Osteocyte (in vitro differentiated cells): ENCODE results near the gene CPZ. TPM values are rescaled to one million over a fixed set of nuclear protein-coding genes. Genes with fewer than 3 reads are reported as not detected.

ENCODE experiments used
- DNase-seq: peaks from one replicate; pipeline ENCODE4 v3.0.0; 2021; ENCODE audit warnings: mixed read lengths; ENCODE audit not compliant: unreplicated experiment; ENCODE audit errors: extremely low spot score
- H3K27ac Mint-ChIP-seq: one replicate; pipeline ENCODE4 v1.8.0; 2021; ENCODE audit warnings: mild to moderate bottlenecking, mixed read lengths; ENCODE audit not compliant: unreplicated experiment
- H3K27me3 Mint-ChIP-seq: one replicate; pipeline ENCODE4 v1.8.0; 2021; ENCODE audit warnings: mixed read lengths; ENCODE audit not compliant: unreplicated experiment
- H3K36me3 Mint-ChIP-seq: one replicate; pipeline ENCODE4 v1.8.0; 2021; ENCODE audit warnings: mixed read lengths; ENCODE audit not compliant: unreplicated experiment
- H3K4me1 Mint-ChIP-seq: one replicate; pipeline ENCODE4 v1.8.0; 2021; ENCODE audit warnings: mixed read lengths; ENCODE audit not compliant: unreplicated experiment
- H3K4me3 Mint-ChIP-seq: one replicate; pipeline ENCODE4 v1.8.0; 2021; ENCODE audit warnings: mild to moderate bottlenecking, moderate library complexity, mixed read lengths; ENCODE audit not compliant: unreplicated experiment
- H3K9me3 Mint-ChIP-seq: one replicate; pipeline ENCODE4 v1.8.0; 2021; ENCODE audit warnings: mixed read lengths; ENCODE audit not compliant: unreplicated experiment
- CTCF ChIP-seq: fragments of 200-600 bp; sonication (generic); IDR thresholded peaks from 2 replicates; pipeline ENCODE4 v1.5.0; 2021; ENCODE audit warnings: antibody characterized with exemption, mild to moderate bottlenecking, moderate library complexity
- total RNA-seq: library from RNA; stranded (reverse); gene quantifications from 2 replicates; pipeline ENCODE4 v1.2.1, GENCODE V29; 2021

CPZ gene
- total RNA-seq, 1 donor from 2014 or later, result 10.7 TPM

GRCh38 chr4:8610858-8611616 is 18.5 kb downstream of the CPZ start:
- DNase-seq, result no peak
- no peaks in the 10 kb centered on the region for H3K36me3 Mint-ChIP-seq
- no peak overlapping the region for H3K4me3 Mint-ChIP-seq
- peaks cover 7% of the 10 kb centered on the region for H3K27me3 Mint-ChIP-seq
- H3K9me3 Mint-ChIP-seq, result no peaks in the 10 kb centered on the region
- no peaks in the 10 kb centered on the region for H3K4me1 Mint-ChIP-seq
- TF ChIP-seq CTCF, result no peak
- no peak overlapping the region for H3K27ac Mint-ChIP-seq

GRCh38 chr4:8612646-8613045 is 20.1 kb downstream of the CPZ start:
- no peak overlapping the region for H3K4me3 Mint-ChIP-seq
- H3K4me1 Mint-ChIP-seq, result no peaks in the 10 kb centered on the region
- DNase-seq, result no peak
- H3K36me3 Mint-ChIP-seq, result no peaks in the 10 kb centered on the region
- H3K9me3 Mint-ChIP-seq, result no peaks in the 10 kb centered on the region
- no peak for TF ChIP-seq CTCF
- no peak overlapping the region for H3K27ac Mint-ChIP-seq
- peaks cover 7% of the 10 kb centered on the region for H3K27me3 Mint-ChIP-seq

GRCh38 chr4:8613421-8614364 is 21.1 kb downstream of the CPZ start:
- Mint-ChIP-seq H3K4me1 (no peaks in the 10 kb centered on the region), H3K36me3 (no peaks in the 10 kb centered on the region), H3K9me3 (no peaks in the 10 kb centered on the region), H3K27ac (no peak overlapping the region), H3K27me3 (peaks cover 7% of the 10 kb centered on the region), H3K4me3 (no peak overlapping the region)
- DNase-seq, result no peak
- no peak for TF ChIP-seq CTCF

GRCh38 chr4:8614365-8615193 is 22.0 kb downstream of the CPZ start:
- Mint-ChIP-seq H3K9me3 (no peaks in the 10 kb centered on the region), H3K4me3 (no peak overlapping the region), H3K4me1 (no peaks in the 10 kb centered on the region), H3K27me3 (no peaks in the 10 kb centered on the region), H3K27ac (no peak overlapping the region), H3K36me3 (no peaks in the 10 kb centered on the region)
- no peak for DNase-seq
- TF ChIP-seq CTCF, result no peak
